HTERT RPE-1 (cell line): ENCODE data around the gene CBR3.

Experiments used
- in situ Hi-C: fragments of 300-500 bp; cut with MboI; formaldehyde crosslinking; loops from 4 replicates; pipeline ENCODE4 v1.14.3; 2020; ENCODE audit warnings: low sequenced_read_pairs

Gene CBR3

GRCh38 chr21:36149788-36150711, 15.2 kb downstream of the CBR3 start:
- in situ Hi-C loops = loop anchor here (25.0 kb wide), 1 partner anchor 187 kb away; no protein-coding TSS in a partner anchor

DNA sequence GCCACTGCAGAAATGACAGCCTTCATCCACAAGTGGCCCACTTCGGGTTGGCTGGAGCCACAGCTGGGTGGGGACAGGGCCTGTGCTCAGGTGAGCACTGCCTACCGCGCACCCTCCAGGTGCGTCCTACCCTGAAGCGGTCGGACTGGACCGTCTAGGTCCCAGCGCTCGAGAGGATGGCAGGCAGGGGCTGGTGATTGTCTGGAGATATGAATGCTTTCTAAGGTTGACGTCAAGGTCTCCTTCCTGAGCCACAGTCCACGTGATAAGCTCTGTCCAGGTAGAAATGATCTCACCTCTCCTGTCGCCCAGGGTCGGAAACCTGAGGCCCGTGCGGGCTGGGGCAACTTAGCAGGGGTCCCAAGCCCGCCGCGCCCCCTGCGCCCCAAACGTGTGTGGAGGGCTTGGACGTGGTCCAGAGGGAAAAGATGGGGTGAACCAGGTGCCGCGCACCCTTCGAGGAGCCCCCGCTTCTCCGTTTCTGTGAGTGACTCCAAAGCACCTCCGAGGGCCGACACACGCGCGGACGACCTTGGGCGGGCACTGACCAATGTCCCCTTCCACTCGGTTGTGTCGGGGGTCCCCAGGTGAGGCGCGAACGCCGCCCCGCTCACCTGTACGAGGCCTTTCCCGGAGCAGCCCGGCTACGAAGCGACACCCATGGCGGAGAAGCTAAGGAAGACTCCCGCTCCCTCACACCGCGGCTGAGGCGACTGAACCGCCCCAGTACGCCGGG, 20.9 kb downstream of the CBR3 start:
- in situ Hi-C loops = no loop called here

DNA sequence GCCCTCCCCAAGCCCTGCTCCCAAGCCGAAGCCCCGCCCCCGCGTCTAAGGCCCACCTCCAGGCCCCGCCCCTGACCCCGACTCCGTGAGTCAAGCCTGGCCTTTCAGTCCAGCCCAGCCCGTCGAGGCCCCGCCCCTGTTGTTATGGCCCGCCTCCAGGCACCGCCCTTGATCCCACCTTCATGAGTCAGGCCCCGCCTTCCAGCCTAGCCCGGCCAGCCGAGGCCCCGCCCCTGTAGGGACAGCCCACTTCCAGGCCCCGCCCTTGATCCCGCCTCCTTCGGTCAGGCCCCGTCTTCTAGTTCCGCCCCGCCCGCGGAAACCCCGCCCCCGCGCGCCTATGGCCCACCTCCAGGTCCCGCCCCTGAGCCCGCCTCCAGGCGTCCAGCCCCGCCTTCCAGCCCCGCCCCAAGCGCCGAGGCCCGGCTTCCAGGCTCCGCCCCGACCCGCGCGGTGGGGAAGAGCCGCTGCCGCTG, 21.5 kb downstream of the CBR3 start:
- in situ Hi-C loops = no loop called here

GRCh38 chr21:36156815-36157670, 22.2 kb downstream of the CBR3 start, which contains the start of gene DOP1B:
Gene DOP1B (plus strand): TSS chr21:36156824. CDS start chr21:36164734, 7,910 bp downstream.
- in situ Hi-C loops = no loop called here

GRCh38 chr21:36159356-36159921, 24.6 kb downstream of the CBR3 start:
- in situ Hi-C loops = no loop called here

DNA sequence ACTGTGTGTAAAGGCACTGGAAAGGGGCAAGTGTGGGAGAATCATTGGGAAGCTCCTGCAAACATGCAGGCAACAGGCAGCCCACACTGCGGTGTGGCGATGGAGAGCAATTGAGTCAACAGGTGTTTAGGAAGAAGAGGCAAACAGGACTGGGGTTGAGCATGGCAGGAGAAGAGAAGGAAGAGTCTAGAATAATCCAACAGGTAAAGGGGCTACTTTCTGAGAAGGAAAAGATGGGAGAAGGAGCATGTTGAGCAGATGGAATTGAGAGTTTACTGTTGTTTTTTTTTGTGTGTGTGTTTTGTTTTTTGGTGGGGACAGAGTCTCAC, 25.9 kb downstream of the CBR3 start:
- in situ Hi-C loops = no loop called here

GRCh38 chr21:36162631-36163030, 27.8 kb downstream of the CBR3 start:
- in situ Hi-C loops = no loop called here

- in situ Hi-C loops = no loop called here
Observed at GRCh38 chr21:36163750-36164741, 29.2 kb downstream of the CBR3 start.

DNA sequence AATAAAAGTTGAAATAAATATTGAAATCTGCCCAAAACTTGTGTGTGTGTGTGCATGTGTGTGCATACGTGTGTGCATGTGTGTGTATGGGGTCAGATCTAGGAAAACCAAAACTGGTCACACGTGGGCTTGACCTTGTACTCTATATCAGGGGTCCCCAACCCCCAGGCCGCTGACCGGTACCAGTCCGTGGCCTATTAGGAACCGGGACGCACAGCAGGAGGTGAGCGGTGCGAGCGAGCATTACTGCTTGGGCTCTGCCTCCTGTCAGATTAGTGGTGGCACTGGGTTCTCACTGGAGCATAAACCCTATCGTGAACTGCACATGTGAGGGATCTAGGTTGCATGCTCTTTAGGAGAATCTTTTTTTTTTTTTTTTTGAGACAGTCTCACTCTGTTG, 30.5 kb downstream of the CBR3 start:
- in situ Hi-C loops = no loop called here

- in situ Hi-C loops = no loop called here
Observed at GRCh38 chr21:36166705-36167104, 31.8 kb downstream of the CBR3 start.

DNA sequence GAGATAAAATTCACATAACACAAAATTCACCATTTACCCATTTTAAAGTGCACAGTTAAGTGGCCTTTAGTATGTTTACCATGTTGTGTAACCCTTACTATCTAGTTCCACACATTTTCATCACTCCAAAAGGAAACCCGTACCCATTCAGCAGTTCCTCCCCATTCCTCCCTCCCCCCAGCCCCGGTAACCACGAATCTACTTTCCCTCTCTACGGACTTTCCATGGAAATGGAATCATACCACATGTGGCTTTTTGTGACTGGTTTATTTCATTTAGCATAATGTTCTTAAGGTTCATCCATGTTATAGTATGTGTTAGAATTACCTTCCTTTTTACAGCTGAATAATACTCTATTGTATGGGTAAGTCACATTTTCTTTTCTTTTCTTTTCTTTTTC, 32.7 kb downstream of the CBR3 start:
- in situ Hi-C loops = no loop called here

DNA sequence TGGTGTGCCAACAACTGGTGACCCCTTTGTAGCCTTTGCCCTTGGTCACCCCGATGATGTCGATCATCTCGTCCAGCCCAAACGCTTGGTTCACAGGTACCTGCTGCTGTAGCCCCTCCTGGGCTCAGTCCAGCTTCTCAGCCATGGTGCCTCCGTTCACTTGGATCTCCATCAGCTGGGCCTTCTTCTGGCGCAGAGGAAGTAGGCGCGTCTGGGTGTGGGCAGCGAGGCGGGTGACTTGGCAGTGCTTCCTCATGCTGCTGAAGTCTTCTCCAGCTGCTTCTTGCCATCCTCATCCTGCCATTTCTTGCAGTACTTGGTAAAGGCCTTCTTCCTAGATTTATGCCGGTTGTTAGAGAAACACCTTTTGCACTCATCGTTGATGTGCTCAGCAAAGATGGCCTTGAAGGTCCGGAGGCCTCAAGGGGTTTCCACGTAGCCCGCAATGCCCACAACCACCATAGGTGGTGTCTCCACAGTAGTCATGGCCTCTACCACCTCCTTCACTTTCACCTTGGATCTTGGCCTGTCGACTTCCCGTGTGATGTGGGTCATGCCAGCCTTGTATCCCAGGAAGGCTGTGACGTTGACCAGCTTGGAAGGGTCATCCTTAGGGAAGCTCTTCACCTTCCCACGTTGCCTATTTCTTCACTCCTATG, 34.7 kb downstream of the CBR3 start:
- in situ Hi-C loops = no loop called here

- in situ Hi-C loops = no loop called here
Observed at GRCh38 chr21:36170823-36171222, 35.9 kb downstream of the CBR3 start.

DNA sequence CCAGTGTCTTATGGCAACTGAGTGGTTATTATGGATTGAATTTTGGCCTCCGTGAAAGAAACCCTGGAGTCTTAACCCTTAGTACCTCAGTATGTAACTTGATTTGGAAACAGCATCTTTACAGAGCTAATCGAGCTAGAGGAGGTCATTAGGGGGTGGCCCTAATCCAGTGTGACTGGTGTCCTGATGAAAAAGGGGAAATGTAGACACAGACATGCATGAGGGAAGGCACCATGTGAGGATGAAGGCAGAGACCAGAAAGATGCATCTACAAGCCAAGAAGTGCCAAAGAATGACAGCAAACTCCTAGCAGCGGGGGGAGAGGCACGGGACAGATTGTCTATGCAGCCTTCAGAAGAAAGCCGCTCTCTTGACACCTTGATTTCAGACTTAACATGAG, 36.5 kb downstream of the CBR3 start:
- in situ Hi-C loops = no loop called here

DNA sequence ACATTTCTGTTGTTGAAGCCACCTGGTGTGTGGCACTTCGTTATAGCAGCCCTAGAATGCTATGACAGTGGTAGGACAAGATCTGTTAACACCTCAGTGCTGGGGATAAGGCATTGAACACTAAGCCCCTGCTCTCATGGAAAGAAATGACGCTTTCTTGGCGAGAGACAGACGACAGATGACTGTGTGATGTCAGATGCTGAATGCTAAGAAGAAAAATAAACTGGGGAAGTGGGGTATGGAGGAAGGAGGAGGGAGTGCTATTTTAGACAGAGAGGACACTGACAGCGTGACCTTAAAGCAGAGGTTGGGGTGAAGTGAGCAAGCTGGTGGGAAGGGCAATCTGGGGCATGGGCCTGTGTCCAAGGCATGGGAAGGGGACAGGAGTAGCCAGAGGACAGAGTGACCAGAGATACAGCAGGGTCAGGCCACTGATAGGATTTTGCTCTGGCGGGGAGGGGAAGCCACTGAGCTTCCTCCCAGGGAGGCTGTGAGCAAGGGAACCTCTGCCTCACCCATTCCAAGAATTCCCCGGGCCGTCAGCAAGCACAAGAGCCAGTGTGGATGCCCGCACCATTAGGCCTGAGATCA, 37.0 kb downstream of the CBR3 start:
- in situ Hi-C loops = no loop called here

- in situ Hi-C loops = no loop called here
Observed at GRCh38 chr21:36174780-36175179, 39.9 kb downstream of the CBR3 start.

- in situ Hi-C loops = no loop called here
Observed at GRCh38 chr21:36175771-36176565, 41.1 kb downstream of the CBR3 start.

GRCh38 chr21:36178349-36178748, 43.5 kb downstream of the CBR3 start:
- in situ Hi-C loops = no loop called here
